Subcutaneous abdominal adipose tissue (tissue), 5 donors: ENCODE measurements around the gene MGA.

ENCODE experiments used
- H3K27ac ChIP-seq: one replicate; pipeline ENCODE4 v1.7.0; 2013; ENCODE audit warnings: low read depth, mild to moderate bottlenecking, inconsistent platforms, low read length, moderate library complexity
- H3K27me3 ChIP-seq, 5 donors: one replicate each; pipeline ENCODE4 v1.7.0; 2013; ENCODE audit warnings: low read length in 5 of 5, inconsistent platforms in 1 of 5; ENCODE audit not compliant: control insufficient read depth in 5 of 5, insufficient read depth in 4 of 5
- H3K36me3 ChIP-seq, 5 donors: one replicate each; pipeline ENCODE4 v1.7.0; 2013; ENCODE audit warnings: low read length in 5 of 5; ENCODE audit not compliant: control insufficient read depth in 5 of 5, insufficient read depth in 5 of 5
- H3K4me1 ChIP-seq, 5 donors: one replicate each; pipeline ENCODE4 v1.7.0; 2013; ENCODE audit warnings: low read length in 5 of 5, mild to moderate bottlenecking in 3 of 5, moderate library complexity in 1 of 5; ENCODE audit not compliant: control insufficient read depth in 5 of 5, insufficient read depth in 5 of 5
- H3K4me3 ChIP-seq, 5 donors: one replicate each; pipeline ENCODE4 v1.7.0; 2013; ENCODE audit warnings: low read length in 5 of 5, low read depth in 1 of 5
- H3K9ac ChIP-seq, 5 donors: one replicate each; pipeline ENCODE4 v1.7.0; 2013; ENCODE audit warnings: low read length in 5 of 5, mild to moderate bottlenecking in 4 of 5, moderate library complexity in 3 of 5
- H3K9me3 ChIP-seq, 5 donors: one replicate each; pipeline ENCODE4 v1.7.0; 2013; ENCODE audit warnings: low read length in 5 of 5; ENCODE audit not compliant: control insufficient read depth in 5 of 5
- donor health status: healthy.
- donor health status: healthy.
- donor health status: healthy.
- donor health status: healthy.
- donor health status: healthy.

Gene MGA

GRCh38 chr15:41819455-41820050 is 159.3 kb downstream of the MGA start:
- no peaks in the 10 kb centered on the region for H3K4me1 ChIP-seq
- no peaks in the 10 kb centered on the region for H3K27me3 ChIP-seq
- no peak overlapping the region for H3K9ac ChIP-seq
- peaks cover 0 to 97% (median 85%) of the 10 kb centered on the region in 5 donors for H3K36me3 ChIP-seq
- H3K9me3 ChIP-seq: no peaks in the 10 kb centered on the region
- no peak overlapping the region for H3K27ac ChIP-seq
- no peak overlapping the region for H3K4me3 ChIP-seq

GRCh38 chr15:41820791-41821423 is 160.7 kb downstream of the MGA start:
- peaks cover 0 to 96% (median 83%) of the 10 kb centered on the region in 5 donors for H3K36me3 ChIP-seq
- H3K27ac ChIP-seq: no peak overlapping the region
- H3K4me1 ChIP-seq: no peaks in the 10 kb centered on the region
- no peak overlapping the region for H3K9ac ChIP-seq
- H3K4me3 ChIP-seq: no peak overlapping the region
- no peaks in the 10 kb centered on the region for H3K9me3 ChIP-seq
- no peaks in the 10 kb centered on the region for H3K27me3 ChIP-seq

GRCh38 chr15:41821831-41822230 is 161.6 kb downstream of the MGA start:
- no peak overlapping the region for H3K9ac ChIP-seq
- peaks cover 0 to 93% (median 81%) of the 10 kb centered on the region in 5 donors for H3K36me3 ChIP-seq
- no peak overlapping the region for H3K4me3 ChIP-seq
- H3K27me3 ChIP-seq: no peaks in the 10 kb centered on the region
- H3K4me1 ChIP-seq: no peaks in the 10 kb centered on the region
- no peak overlapping the region for H3K27ac ChIP-seq
- no peaks in the 10 kb centered on the region for H3K9me3 ChIP-seq

- Histone ChIP-seq H3K36me3 (peaks cover 0 to 87% (median 74%) of the 10 kb centered on the region in 5 donors), H3K27ac (no peak overlapping the region), H3K4me3 (no peak overlapping the region), H3K4me1 (peaks cover 0 to 5% (median 4%) of the 10 kb centered on the region in 5 donors), H3K9ac (no peak overlapping the region), H3K9me3 (no peaks in the 10 kb centered on the region), H3K27me3 (no peaks in the 10 kb centered on the region)
These were observed 162.3 kb downstream of the MGA start for GRCh38 chr15:41822471-41822870.
